ENCODE data around the gene CBLIF. TPM values are rescaled to one million over a fixed set of nuclear protein-coding genes. Genes with fewer than 3 reads are reported as not detected.

The CBLIF gene
- total and polyA plus RNA-seq, 12 donors, result 0.06 TPM; not detected in 11

DNA sequence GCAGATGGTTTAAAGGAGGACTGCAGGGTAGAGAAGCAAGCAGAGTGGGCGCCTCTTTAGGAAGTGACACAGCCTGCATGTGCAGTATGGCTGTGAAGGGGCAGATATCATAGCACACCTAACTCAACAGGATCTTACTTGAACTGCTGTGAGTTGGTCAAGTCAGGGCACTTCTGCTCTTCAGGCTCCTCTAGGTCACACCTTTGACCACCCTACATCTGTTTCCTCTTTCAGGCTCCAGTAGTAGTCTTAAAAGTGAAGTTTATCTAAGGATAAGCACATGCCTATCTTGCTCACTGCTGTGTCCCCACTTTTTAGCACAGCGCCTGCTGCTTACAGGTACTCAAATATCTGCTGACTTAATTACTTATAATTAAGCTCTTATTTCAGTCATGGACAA is 41.2 kb downstream of the CBLIF start:
- Histone ChIP-seq H3K4me3 (no peak overlapping the region), H3K27ac (no peak overlapping the region), H3K4me1 (replicated peaks in 1 of 2) (peaks cover 0 to 9% of the 10 kb centered on the region in 2 donors), H3K27me3 (no peaks in the 10 kb centered on the region), H3K9me3 (replicated peaks in 1 of 3) (no peaks in the 10 kb centered on the region), H3K36me3 (replicated peaks in 1 of 2) (peaks cover 0 to 48% of the 10 kb centered on the region in 2 donors)
- intact Hi-C loops (cut with DNase I), result loop anchor here in 1 of 2 donors (2.0 kb wide), 1 partner anchor 49 kb away; the partner anchor contains the start of gene STX3
- DNase-seq, result no peak
- TF ChIP-seq CTCF (IDR thresholded peaks at IDR 0.05) (no peak), POLR2A (IDR thresholded peaks at IDR 0.05) (no peak)
- 90 to 97% (median 93%) methylated on average over 2 of the region's 2 CpGs for WGBS, 4 donors

DNA sequence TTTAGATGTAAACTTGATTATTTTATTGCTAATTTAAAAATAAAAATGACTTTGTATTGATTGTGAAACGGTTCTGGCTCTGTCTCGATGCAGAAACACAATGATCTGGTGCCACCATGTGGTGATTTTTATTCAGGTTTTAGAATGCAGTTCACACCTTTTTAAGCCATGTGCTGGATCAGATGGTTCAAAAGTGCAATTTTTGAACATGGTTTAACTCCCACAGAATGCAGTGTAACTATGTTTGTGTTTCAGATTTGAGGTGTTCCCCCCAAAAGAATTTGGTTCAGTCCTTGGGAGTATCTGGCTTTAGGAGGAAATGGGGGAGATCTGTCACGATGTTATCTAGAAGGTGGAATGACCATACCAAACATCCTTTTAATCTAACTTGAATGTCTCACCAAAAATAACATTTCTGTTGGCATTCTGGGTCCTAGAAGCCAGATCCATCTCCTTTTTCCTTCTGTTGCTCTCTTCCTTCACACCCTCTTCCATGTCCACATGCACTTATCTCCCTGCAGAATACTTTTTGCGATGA is 42.6 kb downstream of the CBLIF start:
- peaks cover 0 to 55% of the 10 kb centered on the region in 2 donors for H3K36me3 ChIP-seq (replicated peaks in 1 of 2)
- no peaks in the 10 kb centered on the region for H3K27me3 ChIP-seq
- H3K4me3 ChIP-seq, result no peak overlapping the region
- 47 to 48% (median 48%) methylated on average over 4 of the region's 4 CpGs for WGBS, 4 donors
- DNase-seq, result peak in 4 of 7 donors; percentile 38 to 63 (median 52)
- intact Hi-C loops (cut with DNase I), result loop anchor here in 1 of 2 donors (2.0 kb wide), 1 partner anchor 50 kb away; no protein-coding TSS in a partner anchor
- peaks cover 0 to 6% of the 10 kb centered on the region in 2 donors for H3K4me1 ChIP-seq (replicated peaks in 1 of 2)
- TF ChIP-seq POLR2A (IDR thresholded peaks at IDR 0.05) (no peak), CTCF (IDR thresholded peaks at IDR 0.05) (peak; percentile 33 to 88 (median 71))
- H3K27ac ChIP-seq, result no peak overlapping the region
- H3K9me3 ChIP-seq (replicated peaks in 1 of 3), result no peaks in the 10 kb centered on the region

DNA sequence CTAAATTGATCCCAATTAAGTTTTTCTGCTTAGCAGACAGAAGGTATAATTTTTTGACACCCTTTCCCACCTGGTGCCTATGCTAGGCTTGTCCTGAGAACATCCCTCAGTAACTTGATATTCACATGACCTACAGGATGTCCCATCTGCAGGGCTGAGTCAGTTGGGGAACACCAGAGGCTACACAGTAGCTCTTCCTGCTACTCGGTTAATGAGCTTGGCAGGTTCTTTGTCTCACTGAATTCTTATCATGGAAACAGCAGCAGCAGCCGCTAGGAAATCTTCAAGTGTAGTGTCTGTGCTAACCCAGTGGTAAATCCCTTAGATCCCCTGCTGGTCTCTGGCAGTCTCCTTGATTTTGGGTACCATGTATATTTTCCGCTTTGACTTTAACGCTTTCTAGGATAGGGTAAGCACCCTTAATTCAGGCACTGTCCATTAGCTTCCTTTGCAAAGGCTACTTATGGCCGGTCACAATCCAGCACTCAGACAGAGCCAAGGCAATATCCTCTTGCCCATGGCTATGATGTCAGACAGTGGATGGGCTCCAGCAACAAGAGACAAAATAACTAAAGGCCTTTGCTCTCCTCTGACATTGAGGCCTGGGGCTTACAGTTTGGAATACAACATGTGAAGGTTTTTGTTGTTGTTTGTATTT is 43.2 kb downstream of the CBLIF start:
- intact Hi-C loops (cut with DNase I), result loop anchor here in 1 of 2 donors (2.0 kb wide), 1 partner anchor 49 kb away; no protein-coding TSS in a partner anchor
- Histone ChIP-seq H3K36me3 (replicated peaks in 1 of 2) (peaks cover 0 to 59% of the 10 kb centered on the region in 2 donors), H3K9me3 (replicated peaks in 1 of 3) (no peaks in the 10 kb centered on the region), H3K4me3 (no peak overlapping the region), H3K27me3 (no peaks in the 10 kb centered on the region), H3K27ac (peak overlapping the region in 2 of 5 donors; percentile 4 to 47), H3K4me1 (replicated peaks in 1 of 2) (peaks cover 0 to 6% of the 10 kb centered on the region in 2 donors)
- 52 to 59% (median 55%) methylated on average over 5 of the region's 5 CpGs for WGBS, 4 donors
- peak in 6 of 7 donors; percentile 41 to 60 (median 49) for DNase-seq
- TF ChIP-seq POLR2A (IDR thresholded peaks at IDR 0.05), result no peak
- TF ChIP-seq CTCF (IDR thresholded peaks at IDR 0.05), result no peak

- H3K36me3 ChIP-seq (replicated peaks in 1 of 2), result peaks cover 0 to 57% of the 10 kb centered on the region in 2 donors
- no peak overlapping the region for H3K4me3 ChIP-seq
- no peaks in the 10 kb centered on the region for H3K27me3 ChIP-seq
- H3K27ac ChIP-seq, result no peak overlapping the region
- DNase-seq, result no peak
- no peaks in the 10 kb centered on the region for H3K9me3 ChIP-seq (replicated peaks in 1 of 3)
- intact Hi-C loops (cut with DNase I), result no loop called here
- TF ChIP-seq POLR2A (IDR thresholded peaks at IDR 0.05) (no peak), CTCF (IDR thresholded peaks at IDR 0.05) (no peak)
- H3K4me1 ChIP-seq (replicated peaks in 1 of 2), result peaks cover 0 to 6% of the 10 kb centered on the region in 2 donors
- 50 to 63% (median 58%) methylated on average over 2 of the region's 2 CpGs for WGBS, 4 donors
These were observed 44.1 kb downstream of the CBLIF start for GRCh38 chr11:59801160-59801706.

All from adrenal gland (tissue), 12 donors.